Measurements from ENCODE around the gene TEX10.

The TEX10 gene

DNA sequence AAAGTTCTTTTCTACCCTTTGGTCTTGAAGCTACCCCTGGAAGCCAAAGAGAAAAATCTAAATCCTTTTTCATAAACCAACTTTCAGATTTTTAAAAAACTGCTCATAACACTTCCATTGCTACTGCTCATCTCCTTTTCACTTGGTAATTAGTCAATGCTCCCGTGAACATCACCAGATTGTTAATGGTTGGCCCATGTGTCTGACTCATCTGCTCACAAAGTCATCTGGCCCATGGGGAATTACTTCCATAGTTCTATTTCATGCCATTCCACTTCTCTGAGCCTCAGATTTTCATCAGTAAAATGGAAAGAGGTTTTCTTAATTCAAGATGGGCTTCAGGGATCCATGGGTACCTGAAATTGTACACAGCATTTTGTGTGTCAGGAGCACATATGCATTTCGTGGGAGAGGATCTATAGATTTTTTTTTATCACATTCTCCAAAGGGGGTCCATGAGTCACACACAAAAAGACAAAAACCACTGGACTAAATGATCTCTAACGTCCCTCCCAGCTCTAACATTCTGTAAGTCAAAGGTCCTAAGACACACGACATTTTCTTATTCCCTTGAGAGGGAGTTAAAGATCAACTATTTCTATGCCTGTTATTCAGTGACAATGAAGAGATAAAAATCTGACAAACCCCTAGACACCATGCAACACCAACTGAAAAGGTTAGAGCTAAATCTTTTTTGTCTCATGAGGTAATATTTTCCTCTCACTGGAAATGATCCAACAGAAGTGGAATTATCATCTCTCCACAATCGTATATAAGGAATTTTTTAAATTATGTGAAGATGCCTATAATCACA, 75.4 kb downstream of the TEX10 start:
- TF ChIP-seq, protein P1, sequence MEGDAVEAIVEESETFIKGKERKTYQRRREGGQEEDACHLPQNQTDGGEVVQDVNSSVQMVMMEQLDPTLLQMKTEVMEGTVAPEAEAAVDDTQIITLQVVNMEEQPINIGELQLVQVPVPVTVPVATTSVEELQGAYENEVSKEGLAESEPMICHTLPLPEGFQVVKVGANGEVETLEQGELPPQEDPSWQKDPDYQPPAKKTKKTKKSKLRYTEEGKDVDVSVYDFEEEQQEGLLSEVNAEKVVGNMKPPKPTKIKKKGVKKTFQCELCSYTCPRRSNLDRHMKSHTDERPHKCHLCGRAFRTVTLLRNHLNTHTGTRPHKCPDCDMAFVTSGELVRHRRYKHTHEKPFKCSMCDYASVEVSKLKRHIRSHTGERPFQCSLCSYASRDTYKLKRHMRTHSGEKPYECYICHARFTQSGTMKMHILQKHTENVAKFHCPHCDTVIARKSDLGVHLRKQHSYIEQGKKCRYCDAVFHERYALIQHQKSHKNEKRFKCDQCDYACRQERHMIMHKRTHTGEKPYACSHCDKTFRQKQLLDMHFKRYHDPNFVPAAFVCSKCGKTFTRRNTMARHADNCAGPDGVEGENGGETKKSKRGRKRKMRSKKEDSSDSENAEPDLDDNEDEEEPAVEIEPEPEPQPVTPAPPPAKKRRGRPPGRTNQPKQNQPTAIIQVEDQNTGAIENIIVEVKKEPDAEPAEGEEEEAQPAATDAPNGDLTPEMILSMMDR (IDR thresholded peaks at IDR 0.05; ENCODE audit: low read depth, low read length): no peak
- no peak for DNase-seq (ENCODE audit: extremely low read depth, low read depth)

DNA sequence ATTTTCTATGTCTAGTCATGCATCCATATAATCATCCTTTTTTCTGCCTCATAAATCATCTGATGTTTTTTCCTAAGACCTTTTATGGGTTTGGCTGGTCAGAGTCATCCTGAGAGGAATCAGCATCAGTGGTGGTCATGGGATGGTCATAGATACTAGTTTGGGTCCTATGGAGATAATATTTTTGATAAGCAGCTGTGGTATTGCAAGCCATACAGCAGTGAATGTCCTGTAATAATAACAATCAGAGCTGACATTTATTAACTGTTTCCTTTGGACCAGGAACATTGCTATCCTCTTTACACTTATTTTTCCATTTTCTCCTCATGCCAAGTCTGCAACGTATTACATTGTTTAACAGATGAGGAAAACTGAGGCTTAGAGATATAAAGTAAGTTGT, 83.1 kb downstream of the TEX10 start:
- no peak for DNase-seq (ENCODE audit: extremely low read depth, low read depth)
- TF ChIP-seq, protein P1 (IDR thresholded peaks at IDR 0.05; ENCODE audit: low read depth, low read length): no peak

DNA sequence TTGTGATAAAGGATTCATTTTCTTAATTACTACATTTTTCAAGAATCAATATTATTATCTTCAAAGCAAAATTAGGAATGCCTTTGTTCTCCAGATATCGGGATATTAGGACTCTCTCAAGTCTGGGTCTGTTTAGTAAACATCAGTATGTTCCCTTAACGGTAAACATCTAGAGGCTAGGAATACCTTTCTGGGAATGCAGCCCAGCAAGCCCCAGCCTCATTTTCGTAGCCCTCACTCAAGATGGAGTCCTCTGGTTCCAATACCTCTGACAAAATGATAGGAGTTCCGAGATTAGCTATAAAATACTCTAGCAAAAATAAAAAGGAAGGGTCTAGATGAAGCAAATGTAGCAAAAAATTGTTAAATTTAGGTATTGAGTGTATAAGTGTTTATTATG, 84.5 kb downstream of the TEX10 start:
- TF ChIP-seq, protein P1 (IDR thresholded peaks at IDR 0.05; ENCODE audit: low read depth, low read length): no peak
- DNase-seq (ENCODE audit: extremely low read depth, low read depth): no peak

DNA sequence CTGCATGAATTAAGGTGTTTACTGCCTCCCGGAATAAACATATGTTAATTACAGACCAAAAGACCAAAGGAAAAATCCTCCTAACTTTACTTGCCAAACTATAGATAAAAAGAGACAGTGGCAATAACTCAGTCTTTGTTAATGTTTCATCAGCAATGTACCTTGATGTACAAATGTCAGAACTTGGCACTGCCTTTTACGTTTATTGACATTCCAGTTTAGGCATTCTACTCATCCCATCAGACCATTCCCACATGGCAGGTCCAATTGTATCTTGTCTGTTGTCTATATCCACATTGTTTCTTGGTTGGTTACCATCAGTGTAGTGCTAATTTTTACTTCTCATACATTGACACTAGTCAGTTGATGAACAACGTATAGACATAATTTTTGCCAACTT, 85.5 kb downstream of the TEX10 start:
- no peak for DNase-seq (ENCODE audit: extremely low read depth, low read depth)
- TF ChIP-seq, protein P1 (IDR thresholded peaks at IDR 0.05; ENCODE audit: low read depth, low read length): no peak
